ENCODE data around the gene ZNF629.

GRCh38 chr16:30805056-30805369 lies 18.0 kb upstream of the ZNF629 start:
- TF ChIP-seq POLR2A (IDR thresholded peaks at IDR 0.05; ENCODE audit: low read depth, low read length) (no peak), CEBPB (IDR thresholded peaks at IDR 0.05; ENCODE audit: low read depth, low read length) (no peak), FOS (IDR thresholded peaks at IDR 0.05; ENCODE audit: low read depth, low read length) (no peak), SMC3 (IDR thresholded peaks at IDR 0.05; ENCODE audit: low read depth, low read length) (no peak), RFX5 (IDR thresholded peaks at IDR 0.05; ENCODE audit: low read depth, low read length) (no peak), CTCF (conservative IDR thresholded peaks at IDR 0.05; ENCODE audit: low read depth, low read length) (no peak)

Measured in IMR-90 (cell line).